ENCODE results near the gene PCDHB6. TPM values are rescaled to one million over a fixed set of nuclear protein-coding genes. Genes with fewer than 3 reads are reported as not detected.
"Not testable (repeated sequence)": the region's sequence is repeated elsewhere in the genome, so short reads cannot be mapped to it uniquely, and the experiment has no call there.

PCDHB6 gene
- total RNA-seq, 4 donors from 2014 or later: 1.0 to 2.0 (median 1.5) TPM

DNA sequence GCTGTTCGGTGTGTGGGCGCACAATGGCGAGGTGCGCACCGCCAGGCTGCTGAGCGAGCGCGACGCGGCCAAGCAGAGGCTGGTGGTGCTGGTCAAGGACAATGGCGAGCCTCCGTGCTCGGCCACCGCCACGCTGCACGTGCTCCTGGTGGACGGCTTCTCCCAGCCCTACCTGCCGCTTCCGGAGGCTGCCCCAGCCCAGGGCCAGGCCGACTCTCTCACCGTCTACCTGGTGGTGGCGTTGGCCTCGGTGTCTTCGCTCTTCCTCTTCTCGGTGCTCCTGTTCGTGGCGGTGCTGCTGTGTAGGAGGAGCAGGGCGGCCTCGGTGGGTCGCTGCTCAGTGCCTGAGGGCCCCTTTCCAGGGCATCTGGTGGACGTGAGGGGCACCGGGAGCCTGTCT, 30.0 kb downstream of the PCDHB6 start:
- H3K36me3 ChIP-seq, H3K4me1 ChIP-seq, ATAC-seq, H3K27ac ChIP-seq, H3K4me3 ChIP-seq: not testable (repeated sequence)
- WGBS, 2 donors (ENCODE audit: low coverage in 1 of 2): no CpG with 5 or more reads among the region's 32 CpGs
- Histone ChIP-seq H3K27me3 (peaks cover 72% of the 10 kb centered on the region), H3K9me3 (peaks cover 3 to 80% (median 3%) of the 10 kb centered on the region in 3 donors)

- H3K27ac ChIP-seq: no peak overlapping the region
- H3K9me3 ChIP-seq: peaks cover 3 to 80% (median 3%) of the 10 kb centered on the region in 3 donors
- ATAC-seq: no peak
- TF ChIP-seq POLR2A (IDR thresholded peaks at IDR 0.05): no peak
- TF ChIP-seq CTCF (IDR thresholded peaks at IDR 0.05): no peak
- no peak for TF ChIP-seq POLR2AphosphoS5 (IDR thresholded peaks at IDR 0.05)
- TF ChIP-seq EP300 (IDR thresholded peaks at IDR 0.05): no peak
- H3K4me3 ChIP-seq: no peak overlapping the region
- H3K36me3 ChIP-seq: peaks cover 0 to 5% of the 10 kb centered on the region in 2 donors
- H3K27me3 ChIP-seq: peaks cover 68% of the 10 kb centered on the region
- H3K4me1 ChIP-seq: no peaks in the 10 kb centered on the region
- WGBS, 2 donors (ENCODE audit: low coverage in 1 of 2): 33 to 40% methylated on average over 1 of the region's 1 CpG
Measured at GRCh38 chr5:141180313-141180712, 30.5 kb downstream of the PCDHB6 start.

GRCh38 chr5:141182248-141182647, 32.4 kb downstream of the PCDHB6 start, which contains the start of gene PCDHB16:
Gene PCDHB16, plus strand, starts transcription at chr5:141182387. Its CDS starts 173 bp downstream, at chr5:141182560.
- peak within 1 kb of the TSS; percentile 28 to 37 for H3K4me3 ChIP-seq
- TF ChIP-seq CTCF (IDR thresholded peaks at IDR 0.05) (peak in 3 of 4 experiments; percentile 33 to 47 (median 40)), POLR2A (IDR thresholded peaks at IDR 0.05) (no peak)
- peak; percentile 72 for ATAC-seq
- H3K9me3 ChIP-seq: peaks cover 0 to 80% (median 0%) of the 10 kb centered on the region in 3 donors
- peaks cover 0 to 5% of the 10 kb centered on the region in 2 donors for H3K36me3 ChIP-seq
- H3K4me1 ChIP-seq: no peaks in the 10 kb centered on the region
- H3K27ac ChIP-seq: peak within 1 kb of the TSS in 3 of 4 donors; percentile 15 to 61 (median 30)
- H3K27me3 ChIP-seq: peaks cover 49% of the 10 kb centered on the region
- 4 to 36% methylated on average over 2 to 8 of the region's 13 CpGs for WGBS, 2 donors (ENCODE audit: low coverage in 1 of 2)

GRCh38 chr5:141184117-141184855, 34.4 kb downstream of the PCDHB6 start:
- not testable (repeated sequence) for H3K4me3 ChIP-seq, H3K36me3 ChIP-seq, H3K27ac ChIP-seq, H3K4me1 ChIP-seq, ATAC-seq
- Histone ChIP-seq H3K9me3 (peaks cover 0 to 83% (median 0%) of the 10 kb centered on the region in 3 donors), H3K27me3 (peaks cover 50% of the 10 kb centered on the region)
- WGBS, 2 donors (ENCODE audit: low coverage in 1 of 2): 0 to 40% methylated on average over 1 of the region's 69 CpGs

- H3K4me3 ChIP-seq: no peak within 1 kb of the TSS
- WGBS, 2 donors (ENCODE audit: low coverage in 1 of 2): 25 to 28% methylated on average over 7 of the region's 9 CpGs
- H3K4me1 ChIP-seq: no peaks in the 10 kb centered on the region
- no peak within 1 kb of the TSS for H3K27ac ChIP-seq
- peaks cover 0 to 9% of the 10 kb centered on the region in 2 donors for H3K36me3 ChIP-seq
- H3K27me3 ChIP-seq: peaks cover 48% of the 10 kb centered on the region
- no peak for ATAC-seq
- TF ChIP-seq POLR2A (IDR thresholded peaks at IDR 0.05) (no peak), CTCF (IDR thresholded peaks at IDR 0.05) (peak in 1 of 4 experiments; percentile 17), POLR2AphosphoS5 (IDR thresholded peaks at IDR 0.05) (no peak), EP300 (IDR thresholded peaks at IDR 0.05) (no peak)
- peaks cover 0 to 96% (median 0%) of the 10 kb centered on the region in 3 donors for H3K9me3 ChIP-seq
Measured at GRCh38 chr5:141186897-141187512, 37.1 kb downstream of the PCDHB6 start, which contains the start of gene PCDHB9. Gene PCDHB9, plus strand, starts transcription at chr5:141187161. Its CDS starts 158 bp downstream, at chr5:141187319.

DNA sequence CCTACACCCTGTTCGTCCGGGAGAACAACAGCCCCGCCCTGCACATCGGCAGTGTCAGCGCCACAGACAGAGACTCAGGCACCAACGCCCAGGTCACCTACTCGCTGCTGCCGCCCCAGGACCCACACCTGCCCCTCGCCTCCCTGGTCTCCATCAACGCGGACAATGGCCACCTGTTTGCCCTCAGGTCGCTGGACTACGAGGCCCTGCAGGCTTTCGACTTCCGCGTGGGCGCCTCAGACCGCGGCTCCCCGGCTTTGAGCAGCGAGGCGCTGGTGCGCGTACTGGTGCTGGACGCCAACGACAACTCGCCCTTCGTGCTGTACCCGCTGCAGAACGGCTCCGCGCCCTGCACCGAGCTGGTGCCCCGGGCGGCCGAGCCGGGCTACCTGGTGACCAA, 38.8 kb downstream of the PCDHB6 start:
- H3K4me3 ChIP-seq, H3K4me1 ChIP-seq, H3K27ac ChIP-seq, ATAC-seq, H3K36me3 ChIP-seq: not testable (repeated sequence)
- H3K9me3 ChIP-seq: peaks cover 0 to 96% (median 3%) of the 10 kb centered on the region in 3 donors
- peaks cover 43% of the 10 kb centered on the region for H3K27me3 ChIP-seq
- WGBS, 2 donors (ENCODE audit: low coverage in 1 of 2): no CpG with 5 or more reads among the region's 37 CpGs

DNA sequence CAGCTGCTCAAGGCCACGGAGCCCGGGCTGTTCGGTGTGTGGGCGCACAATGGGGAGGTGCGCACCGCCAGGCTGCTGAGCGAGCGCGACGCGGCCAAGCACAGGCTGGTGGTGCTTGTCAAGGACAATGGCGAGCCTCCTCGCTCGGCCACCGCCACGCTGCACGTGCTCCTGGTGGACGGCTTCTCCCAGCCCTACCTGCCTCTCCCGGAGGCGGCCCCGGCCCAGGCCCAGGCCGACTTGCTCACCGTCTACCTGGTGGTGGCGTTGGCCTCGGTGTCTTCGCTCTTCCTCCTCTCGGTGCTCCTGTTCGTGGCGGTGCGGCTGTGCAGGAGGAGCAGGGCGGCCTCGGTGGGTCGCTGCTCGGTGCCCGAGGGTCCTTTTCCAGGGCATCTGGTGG, 39.3 kb downstream of the PCDHB6 start:
- H3K4me3 ChIP-seq, H3K4me1 ChIP-seq, H3K27ac ChIP-seq, H3K36me3 ChIP-seq, ATAC-seq: not testable (repeated sequence)
- WGBS, 2 donors (ENCODE audit: low coverage in 1 of 2): no CpG with 5 or more reads among the region's 35 CpGs
- Histone ChIP-seq H3K9me3 (peaks cover 0 to 94% (median 3%) of the 10 kb centered on the region in 3 donors), H3K27me3 (peaks cover 41% of the 10 kb centered on the region)

Data from gastroesophageal sphincter (tissue), 4 donors.